ENCODE data around the gene CYBA. TPM values are rescaled to one million over a fixed set of nuclear protein-coding genes. Genes with fewer than 3 reads are reported as not detected.

Gene CYBA
- total and polyA plus RNA-seq, 2 of the 13 experiments (the other 11 are each of a cell fraction or from before 2014, with no cell fraction given), result 196 to 250 TPM

GRCh38 chr16:88635671-88636319 is 15.1 kb downstream of the CYBA start (continued):
- TF ChIP-seq DRAP1 (CRISPR knock-in tag; IDR thresholded peaks at IDR 0.05) (no peak), ZNF780A (CRISPR knock-in tag; IDR thresholded peaks at IDR 0.05) (no peak)

GRCh38 chr16:88634994-88635670 is 15.7 kb downstream of the CYBA start:
- DNase-seq (ENCODE audit: low spot score), result no peak
- Histone ChIP-seq H3K27me3 (ENCODE audit: control insufficient read depth in 1 of 2, insufficient read depth in 2 of 2, low read length in 2 of 2) (peaks cover 13 to 30% of the 10 kb centered on the region in 2 experiments; a peak in 4 of 5 replicates), H2AFZ (ENCODE audit: low read length) (no peak overlapping the region), H4K20me1 (ENCODE audit: insufficient read depth, low read length) (peaks cover 3% of the 10 kb centered on the region; the same call in 1 of the 2 replicates), H3K79me2 (ENCODE audit: insufficient read depth, low read length) (no peaks in the 10 kb centered on the region), H3K36me3 (replicated peaks in 1 of 2; ENCODE audit: control insufficient read depth in 1 of 2, insufficient read depth in 2 of 2, low read length in 2 of 2) (peaks cover 14 to 31% of the 10 kb centered on the region in 2 experiments; a peak in 4 of 5 replicates), H3K9me3 (ENCODE audit: low read length) (no peaks in the 10 kb centered on the region), H3K9ac (ENCODE audit: insufficient read depth, low read depth, low read length) (no peak overlapping the region), H3K4me3 (replicated peaks in 1 of 3; ENCODE audit: insufficient read depth in 1 of 3, low read depth in 2 of 3, low read length in 3 of 3) (no peak overlapping the region), H3K4me2 (ENCODE audit: low read depth, low read length) (no peak overlapping the region), H3K27ac (ENCODE audit: extremely low read length, insufficient read depth, low read length) (no peak overlapping the region), H3K4me1 (ENCODE audit: insufficient read depth, low read length) (peaks cover 16% of the 10 kb centered on the region)
- no peak for ATAC-seq
- 66% methylated on average over 28 of the region's 28 CpGs for WGBS (ENCODE audit: low lambda C conversion rate)
- ChIA-PET CTCF (ENCODE audit: low intra/inter-chr PET ratio, low total read pairs) (no interaction called here), POLR2A (no interaction called here)
- FAIRE-seq, result no peak
- intact Hi-C loops (cut with micrococcal nuclease; ENCODE audit: unreplicated experiment), result no loop called here
- in situ Hi-C loops (cut with HindIII; ENCODE audit: extremely low pct_ligation_motif_present, low pct_unique_long_range_greater_than_20kb), result no loop called here
- no TSS peak for BruUV-seq (replicated peaks)
- no peak for TF ChIP-seq HMGXB3 (CRISPR knock-in tag; IDR thresholded peaks at IDR 0.05; ENCODE audit: borderline replicate concordance)
- no peak for TF ChIP-seq ZNF441 (CRISPR knock-in tag; IDR thresholded peaks at IDR 0.05; ENCODE audit: borderline replicate concordance)
- TF ChIP-seq ZNF639 (CRISPR knock-in tag; conservative IDR thresholded peaks at IDR 0.05), result no peak
- no peak for TF ChIP-seq ZNF512 (CRISPR knock-in tag; IDR thresholded peaks at IDR 0.05)
- no peak for TF ChIP-seq ZNF770 (CRISPR knock-in tag; IDR thresholded peaks at IDR 0.05)
- no peak for TF ChIP-seq SETDB1 (CRISPR knock-in tag; IDR thresholded peaks at IDR 0.05; ENCODE audit: borderline replicate concordance)
- TF ChIP-seq EEA1 (CRISPR knock-in tag; IDR thresholded peaks at IDR 0.05; ENCODE audit: borderline replicate concordance), result no peak
- TF ChIP-seq HOXA5 (CRISPR knock-in tag; IDR thresholded peaks at IDR 0.05), result no peak
